Body of pancreas (tissue), 4 donors: Measurements from ENCODE around the gene MSTN. TPM values are rescaled to one million over a fixed set of nuclear protein-coding genes. Genes with fewer than 3 reads are reported as not detected.
"Not testable (repeated sequence)": the region's sequence is repeated elsewhere in the genome, so short reads cannot be mapped to it uniquely, and the experiment has no call there.

Experiments used
- ATAC-seq: fragments of 150-250 bp; one replicate; pipeline ENCODE4 v1.9.1; 2016
- DNase-seq, 4 donors: peaks; one replicate each; pipeline ENCODE4 v3.0.0-alpha.2; 2019
- H3K27ac ChIP-seq, 4 donors: fragments of 200-600 bp; sonication (generic); 1 replicate in 3 of 4; 2 replicates in 1 of 4; pipeline versions ENCODE4 v1.5.1 to v1.6.1; 2016 to 2019; ENCODE audit warnings: mild to moderate bottlenecking in 1 of 4, mixed read lengths in 1 of 4, moderate library complexity in 1 of 4
- H3K27me3 ChIP-seq, 2 donors: fragments of 200-600 bp; sonication (generic); one replicate each; pipeline ENCODE4 v1.6.0; 2016; ENCODE audit warnings: mild to moderate bottlenecking in 1 of 2
- H3K36me3 ChIP-seq, 2 donors: fragments of 200-600 bp; sonication (generic); replicated peaks in 1 of 2; 2 replicates each; pipeline ENCODE4 v1.5.1; 2016; ENCODE audit warnings: low read depth in 2 of 2; ENCODE audit not compliant: insufficient read depth in 1 of 2
- H3K4me1 ChIP-seq: fragments of 200-600 bp; sonication (generic); one replicate; pipeline ENCODE4 v1.6.0; 2016
- H3K4me3 ChIP-seq, 2 donors: fragments of 200-600 bp; sonication (generic); 1 replicate in 1 of 2; 2 replicates in 1 of 2; pipeline ENCODE4 v1.5.1; 2016 to 2019
- H3K9me3 ChIP-seq, 3 donors: fragments of 200-600 bp; sonication (generic); 1 replicate in 2 of 3; 2 replicates in 1 of 3; pipeline ENCODE4 v1.5.1; 2016
- CTCF ChIP-seq, 7 experiments: fragments of 450-650 bp in 4 of 7; fragments of 200-600 bp in 3 of 7; sonication (generic) in 3 of 7; IDR thresholded peaks; one replicate each; pipeline ENCODE4 v1.5.1; 2016 to 2019; ENCODE audit warnings: antibody characterized with exemption in 7 of 7
- POLR2A ChIP-seq, 3 donors: fragments of 450-650 bp; IDR thresholded peaks; one replicate each; pipeline ENCODE4 v1.6.1; 2016; ENCODE audit warnings: antibody characterized with exemption in 3 of 3, mild to moderate bottlenecking in 2 of 3
- WGBS, 2 donors: methylation state at CpG; one replicate each; pipeline ENCODE4 v1.1.5; 2017; 5-methylcytosine and 5-hydroxymethylcytosine counted together
- intact Hi-C: fragments of 100-400 bp; cut with DNase I; formaldehyde crosslinking; loops from one replicate; pipeline ENCODE4 v1.15.1; 2023
- total RNA-seq, 2 donors: library from RNA; depleted of rRNA; stranded (reverse); fragments of >200 nt; gene quantifications; one replicate each; pipeline ENCODE4 v1.1.0, GENCODE V29; 2016

Gene MSTN
- total RNA-seq, 2 donors from 2014 or later: not detected

DNA sequence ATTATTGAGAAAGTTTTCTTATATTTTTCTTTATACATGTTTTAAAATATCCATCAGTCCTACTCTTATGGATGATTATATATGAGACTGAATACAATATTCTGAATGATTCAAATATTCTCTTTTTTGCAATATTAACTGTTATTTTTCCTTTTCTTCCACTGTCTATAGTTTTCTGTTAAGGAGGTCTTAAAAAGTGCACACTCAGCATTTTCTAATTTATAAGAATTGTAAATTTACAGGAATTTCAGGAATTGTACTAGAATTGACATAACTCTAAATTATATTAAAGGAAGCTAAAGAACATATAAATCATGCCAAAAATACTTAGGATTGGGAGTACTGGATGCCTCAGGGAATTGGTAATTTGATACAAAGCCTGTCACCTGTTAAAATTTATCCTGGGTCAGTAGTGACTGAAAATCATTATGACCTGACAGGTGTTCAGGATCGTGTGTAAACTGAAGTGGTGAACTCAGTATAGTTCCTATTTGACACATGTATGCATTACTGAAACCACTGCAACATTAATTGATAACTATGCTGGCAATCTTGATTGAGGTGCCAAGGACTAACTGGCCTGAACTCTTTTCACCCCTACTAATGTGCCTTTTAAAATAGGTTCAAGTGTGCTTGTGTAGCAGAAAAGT, 30.4 kb downstream of the MSTN start:
- 0 to 6% methylated on average over 1 of the region's 1 CpG for WGBS, 2 donors
- H3K4me1 ChIP-seq: no peaks in the 10 kb centered on the region
- H3K4me3 ChIP-seq: no peak overlapping the region
- DNase-seq (no peak), ATAC-seq (no peak)
- H3K36me3 ChIP-seq: no peaks in the 10 kb centered on the region
- intact Hi-C loops: no loop called here
- no peak overlapping the region for H3K27ac ChIP-seq
- no peaks in the 10 kb centered on the region for H3K9me3 ChIP-seq
- H3K27me3 ChIP-seq: no peaks in the 10 kb centered on the region
- TF ChIP-seq CTCF (IDR thresholded peaks at IDR 0.05) (no peak), POLR2A (IDR thresholded peaks at IDR 0.05) (no peak)

DNA sequence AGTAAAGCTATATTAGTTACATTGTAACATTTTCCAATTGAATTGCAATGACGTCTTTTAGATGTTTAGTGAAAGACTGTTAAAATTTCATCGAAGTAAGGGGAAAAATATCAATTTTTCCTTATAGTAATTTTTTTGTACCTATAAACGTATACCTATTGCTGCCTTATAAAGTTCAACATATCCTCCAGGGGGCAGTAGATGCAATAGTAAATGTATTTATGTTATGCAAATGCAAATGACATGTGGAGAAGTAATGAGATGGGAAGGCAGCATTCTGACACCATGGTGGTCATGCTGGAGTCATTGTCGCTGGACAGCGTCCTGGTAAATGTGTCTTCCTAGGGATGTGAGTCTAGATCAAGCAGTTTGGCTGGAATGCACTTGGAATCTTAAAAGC, 38.7 kb downstream of the MSTN start:
- Histone ChIP-seq H3K4me1 (no peaks in the 10 kb centered on the region), H3K36me3 (no peaks in the 10 kb centered on the region), H3K27ac (no peak overlapping the region), H3K27me3 (no peaks in the 10 kb centered on the region), H3K4me3 (no peak overlapping the region), H3K9me3 (no peaks in the 10 kb centered on the region)
- ATAC-seq (no peak), DNase-seq (peak in 1 of 4 donors; percentile 7)
- 32 to 37% methylated on average over 5 of the region's 5 CpGs for WGBS, 2 donors
- TF ChIP-seq POLR2A (IDR thresholded peaks at IDR 0.05) (no peak), CTCF (IDR thresholded peaks at IDR 0.05) (peak in 6 of 7 experiments; percentile 21 to 41 (median 32))
- intact Hi-C loops: no loop called here

DNA sequence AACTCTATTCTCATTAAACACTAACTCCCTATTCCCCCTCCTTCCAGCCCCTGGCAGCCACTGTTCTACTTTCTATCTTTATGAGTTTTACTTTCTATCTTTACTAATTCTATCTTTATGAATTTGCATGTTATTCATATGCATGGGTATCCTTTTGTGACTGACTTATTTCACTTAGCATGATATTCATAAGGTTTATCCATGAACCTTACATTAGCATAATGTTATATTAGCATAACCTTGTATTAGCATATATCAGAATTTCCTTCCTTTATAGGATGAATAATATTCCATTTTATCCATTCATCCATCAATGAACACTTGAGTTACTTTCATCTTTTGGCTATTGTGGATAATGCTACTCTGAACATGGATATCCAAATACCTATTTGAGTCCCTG, 41.8 kb downstream of the MSTN start:
- DNase-seq (no peak), ATAC-seq (no peak)
- no peaks in the 10 kb centered on the region for H3K27me3 ChIP-seq
- H3K27ac ChIP-seq: no peak overlapping the region
- no peaks in the 10 kb centered on the region for H3K4me1 ChIP-seq
- no peaks in the 10 kb centered on the region for H3K36me3 ChIP-seq
- peaks cover 0 to 5% (median 0%) of the 10 kb centered on the region in 3 donors for H3K9me3 ChIP-seq
- TF ChIP-seq CTCF (IDR thresholded peaks at IDR 0.05) (no peak), POLR2A (IDR thresholded peaks at IDR 0.05) (no peak)
- intact Hi-C loops: no loop called here
- no peak overlapping the region for H3K4me3 ChIP-seq

DNA sequence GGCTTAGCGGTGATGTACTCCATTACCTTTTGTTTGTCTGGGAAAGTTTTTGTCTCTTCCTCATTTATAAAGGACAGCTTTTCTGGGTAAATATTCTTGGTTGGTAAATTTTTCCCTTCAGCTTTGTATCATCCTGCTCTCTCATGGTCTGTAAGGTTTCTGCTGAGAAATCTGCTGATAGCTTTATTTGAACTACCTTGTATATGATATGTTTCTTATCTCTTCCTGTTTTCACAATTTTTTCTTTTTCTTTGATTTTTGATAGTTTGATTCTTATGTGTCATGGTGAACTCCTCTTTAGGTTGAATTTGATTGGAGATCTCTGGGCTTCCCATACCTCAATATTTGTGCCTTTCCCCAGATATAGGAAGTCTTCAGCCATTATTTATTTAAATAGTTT, 44.7 kb downstream of the MSTN start:
- Histone ChIP-seq H3K9me3 (peaks cover 0 to 13% (median 0%) of the 10 kb centered on the region in 3 donors), H3K4me1 (no peaks in the 10 kb centered on the region), H3K27me3 (no peaks in the 10 kb centered on the region), H3K4me3 (no peak overlapping the region), H3K36me3 (no peaks in the 10 kb centered on the region), H3K27ac (no peak overlapping the region)
- ATAC-seq (no peak), DNase-seq (no peak)
- TF ChIP-seq POLR2A (IDR thresholded peaks at IDR 0.05) (no peak), CTCF (IDR thresholded peaks at IDR 0.05) (no peak)
- intact Hi-C loops: no loop called here
- WGBS, 2 donors: 88 to 100% methylated on average over 1 of the region's 1 CpG

DNA sequence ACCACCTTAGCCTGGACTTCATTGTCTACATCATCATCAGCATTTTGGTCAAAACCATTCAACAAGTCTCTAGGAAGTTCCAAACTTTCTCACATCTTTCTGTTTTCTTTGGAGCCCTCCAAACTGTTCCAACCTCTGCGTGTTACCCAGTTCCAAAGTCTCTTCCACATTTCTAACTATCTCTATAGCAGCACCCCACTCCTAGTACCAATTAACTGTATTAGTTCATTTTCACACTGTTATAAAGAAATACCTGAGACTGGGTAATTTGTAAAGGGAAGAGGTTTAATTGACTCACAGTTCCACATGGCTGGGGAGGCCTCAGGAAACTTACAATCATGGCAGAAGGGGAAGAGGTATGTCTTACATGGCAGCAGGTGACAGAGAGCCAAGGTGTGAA, 46.6 kb downstream of the MSTN start:
- peaks cover 0 to 13% (median 0%) of the 10 kb centered on the region in 3 donors for H3K9me3 ChIP-seq
- H3K27me3 ChIP-seq, ATAC-seq, intact Hi-C loops, H3K27ac ChIP-seq, H3K36me3 ChIP-seq, DNase-seq, H3K4me1 ChIP-seq, H3K4me3 ChIP-seq: not testable (repeated sequence)
- 0 to 100% methylated on average over 1 of the region's 1 CpG for WGBS, 2 donors
